Progenitor cell of endocrine pancreas (in vitro differentiated cells): Measurements from ENCODE around the gene TMEM17. TPM values are rescaled to one million over a fixed set of nuclear protein-coding genes. Genes with fewer than 3 reads are reported as not detected.

Experiments used
- DNase-seq: peaks from one replicate; pipeline ENCODE4 v3.0.0; 2021; ENCODE audit warnings: low spot score; ENCODE audit not compliant: unreplicated experiment
- H3K27ac Mint-ChIP-seq: 2 replicates; pipeline ENCODE4 v1.8.0; 2021; ENCODE audit warnings: mild to moderate bottlenecking, moderate library complexity, mixed read lengths
- H3K27me3 Mint-ChIP-seq: 2 replicates; pipeline ENCODE4 v1.8.0; 2021; ENCODE audit warnings: mixed read lengths
- H3K36me3 Mint-ChIP-seq: 2 replicates; pipeline ENCODE4 v1.8.0; 2022; ENCODE audit warnings: mixed read lengths; ENCODE audit not compliant: insufficient read depth
- H3K4me1 Mint-ChIP-seq: 2 replicates; pipeline ENCODE4 v1.8.0; 2021; ENCODE audit warnings: low read depth, mixed read lengths
- H3K4me3 Mint-ChIP-seq: 2 replicates; pipeline ENCODE4 v1.8.0; 2021; ENCODE audit warnings: low read depth, mild to moderate bottlenecking, moderate library complexity, mixed read lengths
- H3K9me3 Mint-ChIP-seq: 2 replicates; pipeline ENCODE4 v1.8.0; 2021; ENCODE audit warnings: low read depth, mixed read lengths
- total RNA-seq: library from RNA; stranded (reverse); gene quantifications from 2 replicates; pipeline ENCODE4 v1.2.1, GENCODE V29; 2021
- TF ChIP-seq, protein P1 (sequence below): fragments of 200-600 bp; sonication (generic); IDR thresholded peaks from one replicate; pipeline ENCODE4 v1.5.0; 2021; ENCODE audit warnings: antibody characterized with exemption, mild to moderate bottlenecking; ENCODE audit not compliant: unreplicated experiment

The TMEM17 gene
- total RNA-seq, 1 donor from 2014 or later = 5.9 TPM

DNA sequence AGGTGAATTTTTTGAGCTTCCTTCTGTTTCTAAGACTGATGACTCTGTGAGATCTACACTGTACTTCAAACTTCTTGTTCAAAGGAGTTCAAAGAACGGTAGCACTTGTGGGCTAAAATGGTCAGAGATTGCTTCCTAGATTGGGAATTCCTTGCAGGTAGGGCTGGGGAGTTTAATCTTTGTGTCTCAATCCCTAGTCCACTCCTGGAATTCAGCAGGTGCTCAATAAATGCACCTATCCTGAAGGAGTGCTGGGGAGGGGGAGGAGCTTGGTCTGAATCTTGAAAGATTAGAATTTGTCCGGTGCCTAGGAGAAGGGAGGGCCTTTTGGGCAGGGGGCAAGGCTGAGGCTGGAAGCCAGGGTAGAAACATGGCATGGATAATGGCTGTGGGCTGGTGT is 34.6 kb downstream of the TMEM17 start:
- Mint-ChIP-seq H3K27ac (no peak overlapping the region), H3K27me3 (peaks cover 7% of the 10 kb centered on the region), H3K9me3 (no peaks in the 10 kb centered on the region), H3K36me3 (no peaks in the 10 kb centered on the region), H3K4me3 (no peak overlapping the region), H3K4me1 (peaks cover 12% of the 10 kb centered on the region)
- no peak for DNase-seq
- TF ChIP-seq, protein P1, sequence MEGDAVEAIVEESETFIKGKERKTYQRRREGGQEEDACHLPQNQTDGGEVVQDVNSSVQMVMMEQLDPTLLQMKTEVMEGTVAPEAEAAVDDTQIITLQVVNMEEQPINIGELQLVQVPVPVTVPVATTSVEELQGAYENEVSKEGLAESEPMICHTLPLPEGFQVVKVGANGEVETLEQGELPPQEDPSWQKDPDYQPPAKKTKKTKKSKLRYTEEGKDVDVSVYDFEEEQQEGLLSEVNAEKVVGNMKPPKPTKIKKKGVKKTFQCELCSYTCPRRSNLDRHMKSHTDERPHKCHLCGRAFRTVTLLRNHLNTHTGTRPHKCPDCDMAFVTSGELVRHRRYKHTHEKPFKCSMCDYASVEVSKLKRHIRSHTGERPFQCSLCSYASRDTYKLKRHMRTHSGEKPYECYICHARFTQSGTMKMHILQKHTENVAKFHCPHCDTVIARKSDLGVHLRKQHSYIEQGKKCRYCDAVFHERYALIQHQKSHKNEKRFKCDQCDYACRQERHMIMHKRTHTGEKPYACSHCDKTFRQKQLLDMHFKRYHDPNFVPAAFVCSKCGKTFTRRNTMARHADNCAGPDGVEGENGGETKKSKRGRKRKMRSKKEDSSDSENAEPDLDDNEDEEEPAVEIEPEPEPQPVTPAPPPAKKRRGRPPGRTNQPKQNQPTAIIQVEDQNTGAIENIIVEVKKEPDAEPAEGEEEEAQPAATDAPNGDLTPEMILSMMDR = no peak

DNA sequence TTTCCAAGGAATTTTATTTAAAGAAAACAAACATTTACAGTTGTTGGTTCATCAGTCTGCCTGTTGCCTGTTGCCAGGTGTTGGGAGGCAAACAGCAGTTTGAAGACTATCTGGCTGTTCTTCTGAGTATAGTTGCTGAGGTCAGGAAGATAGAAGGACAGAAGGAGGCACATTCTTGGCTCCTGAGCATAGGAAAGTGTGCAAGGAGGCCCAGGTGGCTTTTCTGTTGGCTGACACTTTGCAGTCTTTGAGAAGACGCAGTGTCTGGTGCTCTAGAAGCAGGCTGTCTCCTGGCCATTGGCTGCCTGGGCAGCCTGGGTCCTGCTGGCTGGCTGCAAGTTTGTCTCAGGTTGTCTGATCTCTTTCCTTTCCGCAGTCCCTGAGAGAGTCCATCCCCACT is 36.4 kb downstream of the TMEM17 start:
- Mint-ChIP-seq H3K27ac (no peak overlapping the region), H3K27me3 (peaks cover 7% of the 10 kb centered on the region), H3K9me3 (no peaks in the 10 kb centered on the region), H3K36me3 (no peaks in the 10 kb centered on the region), H3K4me3 (no peak overlapping the region), H3K4me1 (peaks cover 16% of the 10 kb centered on the region)
- TF ChIP-seq, protein P1 = no peak
- no peak for DNase-seq

DNA sequence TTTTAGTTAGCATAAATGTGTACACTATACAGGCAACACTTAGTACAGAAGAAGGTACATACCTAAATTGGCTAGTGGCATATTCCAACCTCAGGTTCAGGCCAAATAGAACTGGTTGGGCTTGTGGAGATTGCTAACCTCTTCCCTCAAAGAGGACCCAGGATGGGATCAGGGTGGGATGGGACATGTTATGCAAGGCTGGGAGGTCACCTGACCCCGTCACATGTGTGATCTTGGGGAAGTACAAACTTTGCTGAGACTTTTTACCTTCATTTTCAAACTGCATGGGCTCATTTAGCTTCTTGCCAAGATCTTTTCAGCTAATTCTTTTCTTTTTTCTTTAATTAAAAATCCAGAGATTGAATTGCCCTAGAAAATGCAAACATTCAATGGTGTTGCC is 36.9 kb downstream of the TMEM17 start:
- Mint-ChIP-seq H3K27me3 (peaks cover 7% of the 10 kb centered on the region), H3K4me1 (peaks cover 20% of the 10 kb centered on the region), H3K4me3 (no peak overlapping the region), H3K36me3 (no peaks in the 10 kb centered on the region), H3K9me3 (no peaks in the 10 kb centered on the region), H3K27ac (no peak overlapping the region)
- no peak for DNase-seq
- TF ChIP-seq, protein P1 = no peak

DNA sequence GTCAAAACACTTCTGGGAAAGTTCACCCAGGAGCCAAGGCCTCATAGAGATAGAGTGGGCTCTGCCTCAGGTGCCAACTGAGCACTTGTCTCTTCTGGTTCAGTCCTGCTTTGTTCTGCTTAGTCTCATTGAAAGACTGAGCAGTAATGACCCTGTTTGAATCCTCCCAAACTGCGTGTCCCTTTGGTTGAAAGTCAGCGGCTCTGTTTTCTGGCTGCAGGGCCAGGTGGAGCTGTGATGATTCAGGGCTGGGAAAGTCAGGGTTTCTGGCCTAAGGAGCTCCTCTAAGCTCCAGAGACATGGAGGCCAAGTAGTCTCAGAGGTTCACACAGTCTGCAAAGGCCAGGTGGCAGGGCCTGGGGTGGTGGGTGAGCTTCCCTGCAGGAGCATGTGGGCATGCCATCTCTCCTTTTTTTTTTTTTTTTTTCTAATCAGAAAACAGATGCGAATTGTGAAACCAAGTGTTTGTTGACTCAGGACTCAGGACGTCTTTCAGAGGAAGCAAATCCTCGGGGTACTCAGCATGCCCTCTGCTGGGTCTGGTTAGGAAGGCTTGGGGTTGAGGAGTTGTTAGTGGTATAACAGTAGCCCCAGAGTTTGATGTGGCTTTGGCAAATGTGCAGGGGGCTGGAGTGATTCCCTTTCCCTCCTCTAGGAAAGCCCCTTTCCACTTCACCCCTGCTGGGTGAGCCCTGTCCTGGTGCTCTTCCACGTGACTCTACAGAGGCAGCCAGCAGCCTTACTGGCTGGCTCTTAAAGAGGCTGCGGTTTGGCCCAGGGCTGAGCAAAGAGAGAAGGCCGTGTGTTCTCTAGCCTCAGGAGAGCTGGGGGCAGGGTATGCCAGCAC is 38.3 kb downstream of the TMEM17 start:
- DNase-seq = no peak
- no peaks in the 10 kb centered on the region for H3K9me3 Mint-ChIP-seq
- H3K36me3 Mint-ChIP-seq = no peaks in the 10 kb centered on the region
- peaks cover 23% of the 10 kb centered on the region for H3K4me1 Mint-ChIP-seq
- TF ChIP-seq, protein P1 = no peak
- peaks cover 3% of the 10 kb centered on the region for H3K27me3 Mint-ChIP-seq
- H3K27ac Mint-ChIP-seq = no peak overlapping the region
- H3K4me3 Mint-ChIP-seq = no peak overlapping the region

DNA sequence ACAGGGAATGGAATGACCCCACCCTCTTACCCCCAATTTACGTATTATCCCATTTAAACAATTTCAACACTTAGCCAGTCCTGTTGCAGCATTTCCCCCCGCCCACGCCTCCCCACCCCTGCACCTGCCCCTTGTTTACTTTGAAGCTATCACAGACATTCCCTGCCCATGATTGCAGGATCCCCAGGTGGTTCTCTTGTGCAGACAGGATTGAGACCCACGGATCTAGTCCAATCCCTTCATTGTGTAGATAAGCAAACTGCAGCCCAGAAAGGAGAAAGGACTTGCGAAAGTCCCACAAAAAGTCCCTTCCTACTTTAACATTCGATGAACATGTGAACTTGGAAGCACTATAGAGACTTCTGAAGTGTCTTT is 38.9 kb downstream of the TMEM17 start:
- H3K9me3 Mint-ChIP-seq = no peaks in the 10 kb centered on the region
- no peak for DNase-seq

More for the DNA sequence above, 38.9 kb downstream of the TMEM17 start:
- no peak overlapping the region for H3K27ac Mint-ChIP-seq
- peaks cover 25% of the 10 kb centered on the region for H3K4me1 Mint-ChIP-seq
- H3K4me3 Mint-ChIP-seq = no peak overlapping the region
- H3K36me3 Mint-ChIP-seq = no peaks in the 10 kb centered on the region
- TF ChIP-seq, protein P1 = no peak
- H3K27me3 Mint-ChIP-seq = no peaks in the 10 kb centered on the region
